ENCODE results near the gene MT1B. TPM values are rescaled to one million over a fixed set of nuclear protein-coding genes. Genes with fewer than 3 reads are reported as not detected.

MT1B gene
- total and polyA plus RNA-seq, 2 of the 13 experiments (the other 11 are each of a cell fraction or from before 2014, with no cell fraction given) = 0.89 TPM; not detected in 1

GRCh38 chr16:56607675-56608042 lies 44.0 kb upstream of the MT1B start (continued):
- TF ChIP-seq STAT6 (CRISPR knock-in tag; IDR thresholded peaks at IDR 0.05; ENCODE audit: borderline replicate concordance) = no peak
- TF ChIP-seq CBFB (CRISPR knock-in tag; IDR thresholded peaks at IDR 0.05) = no peak
- no peak for TF ChIP-seq ZNF354B (CRISPR knock-in tag; IDR thresholded peaks at IDR 0.05)
- TF ChIP-seq CEBPB (IDR thresholded peaks at IDR 0.05; ENCODE audit: borderline replicate concordance, low read depth, low read length) = no peak
- TF ChIP-seq ZNF879 (CRISPR knock-in tag; IDR thresholded peaks at IDR 0.05) = no peak
- TF ChIP-seq ZHX2 (IDR thresholded peaks at IDR 0.05; ENCODE audit: low read depth) = no peak
- no peak for TF ChIP-seq ZHX2 (CRISPR knock-in tag; IDR thresholded peaks at IDR 0.05; ENCODE audit: borderline replicate concordance)
- TF ChIP-seq THAP8 (CRISPR knock-in tag; IDR thresholded peaks at IDR 0.05; ENCODE audit: borderline replicate concordance) = no peak
- no peak for TF ChIP-seq RBM22 (optimal IDR thresholded peaks at IDR 0.05; ENCODE audit: low read length)
- no peak for TF ChIP-seq SOX13 (IDR thresholded peaks at IDR 0.05)
- TF ChIP-seq SOX13 (CRISPR knock-in tag; conservative IDR thresholded peaks at IDR 0.05 in 1 of 2, IDR thresholded peaks at IDR 0.05 in 1 of 2) = no peak
- TF ChIP-seq ZSCAN31 (CRISPR knock-in tag; IDR thresholded peaks at IDR 0.05; ENCODE audit: low read depth) = no peak
- TF ChIP-seq ATF7 (IDR thresholded peaks at IDR 0.05) = no peak
- TF ChIP-seq ATF7 (CRISPR knock-in tag; IDR thresholded peaks at IDR 0.05) = no peak
- no peak for TF ChIP-seq KMT2A (CRISPR knock-in tag; IDR thresholded peaks at IDR 0.05)
- no peak for TF ChIP-seq SUZ12 (IDR thresholded peaks at IDR 0.05; ENCODE audit: low read depth, low read length)
- no peak for TF ChIP-seq MATR3 (CRISPR knock-in tag; IDR thresholded peaks at IDR 0.05)
- no peak for TF ChIP-seq MXD1 (CRISPR knock-in tag; IDR thresholded peaks at IDR 0.05)
- TF ChIP-seq ZNF670 (CRISPR knock-in tag; IDR thresholded peaks at IDR 0.05; ENCODE audit: borderline replicate concordance) = no peak
- TF ChIP-seq CSRNP2 (CRISPR knock-in tag; conservative IDR thresholded peaks at IDR 0.05; ENCODE audit: low read depth) = no peak
- TF ChIP-seq SRSF4 (IDR thresholded peaks at IDR 0.05; ENCODE audit: low read depth, low read length, poor library complexity, severe bottlenecking) = no peak
